GM12878 (cell line): ENCODE data around the gene POLR3A. TPM values are rescaled to one million over a fixed set of nuclear protein-coding genes. Genes with fewer than 3 reads are reported as not detected.

Experiments
- ATAC-seq: fragments of 200-7000 bp; cut with Tn5 transposase; 3 replicates; pipeline ENCODE4 v1.9.1; 2020; ENCODE audit warnings: mild to moderate bottlenecking, moderate library complexity
- BruUV-seq: library from RNA; stranded (reverse); fragments of 400-500 nt; replicated peaks from 2 replicates; lab custom pipeline; 2021; lab: Mats Ljungman, UMichigan
- CTCF ChIA-PET: fragments of 300-600 bp; sonication (Branson Sonifier 250); formaldehyde crosslinking; extraction: SDS; loops from one replicate; lab custom pipeline; 2021; ENCODE audit warnings: inconsistent platforms; lab: Yijun Ruan, JAX
- POLR2A ChIA-PET: fragments of 350-600 bp; formaldehyde crosslinking; extraction: SDS; loops from one replicate; lab custom pipeline; 2021; ENCODE audit warnings: inconsistent platforms; lab: Charles Lee
- RAD21 ChIA-PET: fragments of 300-600 bp; sonication (Branson Sonifier 250); formaldehyde crosslinking; loops from one replicate; lab custom pipeline; 2023; ENCODE audit warnings: antibody characterized with exemption; ENCODE audit not compliant: unreplicated experiment; lab: Charles Lee
- SMC1A ChIA-PET: fragments of 300-600 bp; sonication (Branson Sonifier 250); formaldehyde crosslinking; loops from one replicate; lab custom pipeline; 2023; ENCODE audit not compliant: unreplicated experiment, uncharacterized antibody; lab: Charles Lee
- DNase-seq: peaks from one replicate; pipeline ENCODE4 v3.0.0-alpha.2; 2011; ENCODE audit warnings: low read depth, low spot score
- FAIRE-seq: peaks from 3 replicates; lab custom pipeline; 2011; peaks lifted over from hg19 to GRCh38; lab: Jason Lieb, UNC
- H2AFZ ChIP-seq: 2 replicates; pipeline ENCODE4 v1.6.0; 2011; ENCODE audit warnings: low read depth, low read length, control low read depth; ENCODE audit not compliant: control insufficient read depth
- H3K27ac ChIP-seq: 2 replicates; pipeline ENCODE4 v1.5.1; 2011; ENCODE audit warnings: control low read depth; ENCODE audit not compliant: control insufficient read depth, insufficient read depth
- H3K27me3 ChIP-seq, 2 experiments: replicated peaks in 1 of 2; 2 replicates each; pipeline versions ENCODE4 v1.6.0 to v1.6.1; 2011; ENCODE audit warnings: low read length in 1 of 2; ENCODE audit not compliant: control insufficient read depth in 2 of 2, insufficient read depth in 2 of 2
- H3K36me3 ChIP-seq, 2 experiments: 2 replicates each; pipeline ENCODE4 v1.5.1; 2011; ENCODE audit warnings: low read length in 1 of 2; ENCODE audit not compliant: control insufficient read depth in 2 of 2, insufficient read depth in 2 of 2
- H3K4me1 ChIP-seq: 2 replicates; pipeline ENCODE4 v1.6.1; 2011; ENCODE audit warnings: mild to moderate bottlenecking, low read length, moderate library complexity, mixed read lengths; ENCODE audit not compliant: control insufficient read depth, insufficient read depth
- H3K4me2 ChIP-seq: 2 replicates; pipeline ENCODE4 v1.6.0; 2011; ENCODE audit warnings: control low read depth; ENCODE audit not compliant: control insufficient read depth, insufficient read depth
- H3K4me3 ChIP-seq: fragments of 200-600 bp; sonication (generic); 2 replicates; pipeline ENCODE4 v1.5.1; 2016
- H3K79me2 ChIP-seq: 2 replicates; pipeline ENCODE4 v1.6.0; 2011; ENCODE audit warnings: low read length; ENCODE audit not compliant: control insufficient read depth, insufficient read depth
- H3K9ac ChIP-seq: 2 replicates; pipeline ENCODE4 v1.8.0; 2011; ENCODE audit warnings: low read length, control low read depth, mixed read lengths; ENCODE audit not compliant: control insufficient read depth, insufficient read depth
- H3K9me3 ChIP-seq: replicated peaks from 3 replicates; pipeline ENCODE4 v1.5.1; 2011; ENCODE audit warnings: mild to moderate bottlenecking, low read length; ENCODE audit not compliant: control insufficient read depth, insufficient read depth
- H4K20me1 ChIP-seq: 2 replicates; pipeline ENCODE4 v1.6.0; 2011; ENCODE audit not compliant: control insufficient read depth, insufficient read depth
- CBX5 ChIP-seq: sonication (generic); IDR thresholded peaks from 2 replicates; pipeline ENCODE4 v1.6.1; 2016; ENCODE audit warnings: low read depth, moderate library complexity, mild to moderate bottlenecking, inconsistent platforms
- EP300 ChIP-seq, 2 experiments: fragments of 150-350 bp in 1 of 2; IDR thresholded peaks; 2 replicates each; pipeline ENCODE4 v1.6.1; 2011 to 2012; ENCODE audit warnings: low read depth in 2 of 2, low read length in 2 of 2, borderline replicate concordance in 1 of 2, improper control_type of control experiment in 1 of 2, inconsistent platforms in 1 of 2; ENCODE audit not compliant: control insufficient read depth in 1 of 2
- EZH2 ChIP-seq: IDR thresholded peaks from 2 replicates; pipeline ENCODE4 v1.6.1; 2012; ENCODE audit warnings: low read depth, mild to moderate bottlenecking, control low read depth, inconsistent platforms, low read length, borderline replicate concordance; ENCODE audit not compliant: control insufficient read depth
- MEF2A ChIP-seq: IDR thresholded peaks from 2 replicates; pipeline ENCODE4 v1.6.1; 2011; ENCODE audit warnings: low read depth, mild to moderate bottlenecking, low read length, moderate library complexity; ENCODE audit not compliant: insufficient read depth
- NFXL1 ChIP-seq: fragments of 450-650 bp; IDR thresholded peaks from 2 replicates; pipeline ENCODE4 v1.6.1; 2017; ENCODE audit warnings: antibody characterized with exemption, mild to moderate bottlenecking, borderline replicate concordance
- RBBP5 ChIP-seq: fragments of 200-600 bp; sonication (generic); conservative IDR thresholded peaks from 2 replicates; pipeline ENCODE4 v1.6.1; 2016
- SMAD1 ChIP-seq: fragments of 450-650 bp; IDR thresholded peaks from 2 replicates; pipeline ENCODE4 v1.6.1; 2018; ENCODE audit warnings: mild to moderate bottlenecking, low read depth; ENCODE audit not compliant: partially characterized antibody
- TAF1 ChIP-seq: IDR thresholded peaks from 2 replicates; pipeline ENCODE4 v1.6.1; 2011; ENCODE audit warnings: mild to moderate bottlenecking, low read depth, low read length, borderline replicate concordance
- TCF12 ChIP-seq: IDR thresholded peaks from 2 replicates; pipeline ENCODE4 v1.6.1; 2011; ENCODE audit warnings: low read depth, mild to moderate bottlenecking, low read length
- ZBED1 ChIP-seq: IDR thresholded peaks from 2 replicates; pipeline ENCODE4 v1.6.1; 2016; ENCODE audit warnings: borderline replicate concordance
- WGBS: methylation state at CpG from one replicate; pipeline ENCODE4 v1.1.6; 2016; ENCODE audit warnings: low lambda C conversion rate; ENCODE audit not compliant: insufficient replicate concordance, insufficient coverage; ENCODE audit errors: missing lambda C conversion rate; 5-methylcytosine and 5-hydroxymethylcytosine counted together
- in situ Hi-C: fragments of 300-500 bp; cut with MboI; formaldehyde crosslinking; loops from 9 replicates; pipeline ENCODE4 v1.14.3; 2018; ENCODE audit warnings: mixed read lengths
- intact Hi-C: fragments of 100-400 bp; cut with micrococcal nuclease; formaldehyde crosslinking; loops from one replicate; pipeline ENCODE4 v1.14.2; 2022; ENCODE audit not compliant: unreplicated experiment
- polyA plus RNA-seq, 11 experiments: library from polyadenylated mRNA; depleted of rRNA in 4 of 11; unstranded in 6 of 11; stranded (reverse) in 5 of 11; fragments of >200 nt; fragmentation: Nextera tagmentation in 4 of 11; fragmentation: Illumina TruSeq in 1 of 11; extraction: Ambion mirVana in 4 of 11; extraction: Trizol in 1 of 11; gene quantifications; 1 replicate in 1 of 11; 2 replicates in 10 of 11; pipeline versions ENCODE4 v1.2.1 to v1.2.3, GENCODE V29; 2011 to 2016; ENCODE audit warnings: inconsistent platforms in 2 of 11, missing spikeins in 2 of 11, low read depth in 1 of 11
- total RNA-seq, 4 experiments: library from RNA; depleted of rRNA in 3 of 4; stranded (reverse); fragments of >200 nt in 3 of 4; fragmentation: Illumina TruSeq in 1 of 4; extraction: Trizol in 1 of 4; gene quantifications; 2 replicates each; pipeline versions ENCODE4 v1.2.1 to v1.2.3, GENCODE V29; 2013 to 2021
- TF ChIP-seq, protein P1 (sequence below): fragments of 150-350 bp; IDR thresholded peaks from 2 replicates; pipeline ENCODE4 v1.6.1; 2016; ENCODE audit warnings: low read depth, low read length
- TF ChIP-seq, protein P2 (sequence below): fragments of 450-650 bp; IDR thresholded peaks from 2 replicates; pipeline ENCODE4 v1.6.1; 2017; ENCODE audit warnings: mild to moderate bottlenecking

POLR3A gene
- total and polyA plus RNA-seq, 10 of the 15 experiments (the other 5 are each of a cell fraction or from before 2014, with no cell fraction given): 5.4 to 20.4 (median 14.4) TPM

DNA sequence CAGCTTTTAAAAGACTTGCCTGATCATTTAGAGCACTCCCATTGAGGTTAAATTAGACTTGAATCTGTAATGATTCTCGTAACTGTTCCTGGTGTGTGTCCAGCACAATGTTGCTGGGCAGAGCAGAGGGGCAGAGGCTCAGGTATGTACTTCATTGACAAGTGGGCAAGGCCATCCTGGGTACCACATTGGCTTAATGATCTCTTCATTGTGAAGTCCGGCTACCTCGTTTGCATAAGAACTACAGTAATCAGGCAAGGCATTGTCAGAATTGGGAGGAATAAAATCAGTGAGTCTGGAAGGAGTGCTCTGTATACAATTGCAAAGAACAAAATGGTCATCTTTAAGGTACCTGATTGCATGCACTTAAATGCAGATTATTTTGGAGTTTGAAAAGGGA lies 10.4 kb upstream of the POLR3A start:
- in situ Hi-C loops: no loop called here
- CTCF ChIA-PET: interaction anchor here (0.7 to 1.4 kb wide), 2 partner anchors 23 to 263 kb away, joined by 3 to 4 read pairs; no protein-coding TSS in a partner anchor

DNA sequence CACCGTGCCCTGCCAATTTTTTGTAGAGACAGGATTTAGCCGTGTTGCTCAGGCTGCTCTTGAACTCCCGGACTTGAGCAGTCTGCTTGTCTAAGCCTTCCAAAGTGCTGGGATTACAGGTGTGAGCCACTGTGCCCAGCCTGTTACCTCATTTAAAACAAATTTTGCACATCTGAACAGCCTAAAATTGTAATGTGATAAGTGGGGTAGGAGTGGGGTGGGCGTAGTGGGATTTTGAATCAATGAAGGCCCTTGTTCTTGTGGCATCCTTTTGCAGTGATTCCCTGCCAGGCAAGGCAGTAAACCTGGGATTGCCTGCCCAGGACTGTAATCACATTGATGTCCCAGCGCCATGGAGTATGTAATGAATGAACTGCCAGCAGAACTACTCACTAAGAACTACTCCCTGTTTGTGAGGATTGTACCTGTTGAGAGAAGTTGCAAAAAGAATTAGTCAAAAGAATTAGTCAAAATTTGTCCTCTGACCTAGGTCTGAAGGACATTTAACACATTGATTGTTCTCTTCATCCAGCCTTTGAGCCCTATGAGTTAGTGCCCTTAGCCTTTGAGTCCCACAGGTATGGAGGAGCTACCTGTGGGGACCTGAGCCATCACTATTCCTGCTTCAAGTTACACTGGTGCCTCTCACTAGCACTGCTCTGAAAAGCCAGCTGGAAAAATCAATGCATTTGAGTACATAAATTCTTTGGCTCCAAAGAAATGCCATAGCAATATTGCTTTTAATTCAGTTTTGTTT lies 9.7 kb upstream of the POLR3A start:
- CTCF ChIA-PET: interaction anchor here (1.4 to 3.6 kb wide), 2 partner anchors 7 to 263 kb away, joined by 4 to 25 read pairs; no protein-coding TSS in a partner anchor
- no peak overlapping the region for H3K9ac ChIP-seq
- intact Hi-C loops: no loop called here
- peaks cover 62% of the 10 kb centered on the region for H3K79me2 ChIP-seq
- in situ Hi-C loops: no loop called here
- ATAC-seq (no peak), FAIRE-seq (no peak), DNase-seq (no peak)
- no peak overlapping the region for H3K27ac ChIP-seq
- no peaks in the 10 kb centered on the region for H3K9me3 ChIP-seq
- H4K20me1 ChIP-seq: peaks cover 30% of the 10 kb centered on the region
- SMC1A ChIA-PET: no interaction called here
- H3K27me3 ChIP-seq: no peaks in the 10 kb centered on the region
- 86% methylated on average over 5 of the region's 5 CpGs for WGBS
- H2AFZ ChIP-seq: no peak overlapping the region
- peak overlapping the region; percentile 15 for H3K4me2 ChIP-seq
- POLR2A ChIA-PET: no interaction called here
- H3K36me3 ChIP-seq: peaks cover 40 to 61% of the 10 kb centered on the region in 2 experiments
- RAD21 ChIA-PET: no interaction called here
- peaks cover 10% of the 10 kb centered on the region for H3K4me1 ChIP-seq
- BruUV-seq: no TSS peak
- H3K4me3 ChIP-seq: peak overlapping the region; percentile 18; the same call in 1 of the 2 replicates
- TF ChIP-seq TAF1 (no peak), ZBED1 (no peak), RBBP5 (no peak), CBX5 (no peak), MEF2A (no peak), NFXL1 (no peak)
- TF ChIP-seq, protein P1, sequence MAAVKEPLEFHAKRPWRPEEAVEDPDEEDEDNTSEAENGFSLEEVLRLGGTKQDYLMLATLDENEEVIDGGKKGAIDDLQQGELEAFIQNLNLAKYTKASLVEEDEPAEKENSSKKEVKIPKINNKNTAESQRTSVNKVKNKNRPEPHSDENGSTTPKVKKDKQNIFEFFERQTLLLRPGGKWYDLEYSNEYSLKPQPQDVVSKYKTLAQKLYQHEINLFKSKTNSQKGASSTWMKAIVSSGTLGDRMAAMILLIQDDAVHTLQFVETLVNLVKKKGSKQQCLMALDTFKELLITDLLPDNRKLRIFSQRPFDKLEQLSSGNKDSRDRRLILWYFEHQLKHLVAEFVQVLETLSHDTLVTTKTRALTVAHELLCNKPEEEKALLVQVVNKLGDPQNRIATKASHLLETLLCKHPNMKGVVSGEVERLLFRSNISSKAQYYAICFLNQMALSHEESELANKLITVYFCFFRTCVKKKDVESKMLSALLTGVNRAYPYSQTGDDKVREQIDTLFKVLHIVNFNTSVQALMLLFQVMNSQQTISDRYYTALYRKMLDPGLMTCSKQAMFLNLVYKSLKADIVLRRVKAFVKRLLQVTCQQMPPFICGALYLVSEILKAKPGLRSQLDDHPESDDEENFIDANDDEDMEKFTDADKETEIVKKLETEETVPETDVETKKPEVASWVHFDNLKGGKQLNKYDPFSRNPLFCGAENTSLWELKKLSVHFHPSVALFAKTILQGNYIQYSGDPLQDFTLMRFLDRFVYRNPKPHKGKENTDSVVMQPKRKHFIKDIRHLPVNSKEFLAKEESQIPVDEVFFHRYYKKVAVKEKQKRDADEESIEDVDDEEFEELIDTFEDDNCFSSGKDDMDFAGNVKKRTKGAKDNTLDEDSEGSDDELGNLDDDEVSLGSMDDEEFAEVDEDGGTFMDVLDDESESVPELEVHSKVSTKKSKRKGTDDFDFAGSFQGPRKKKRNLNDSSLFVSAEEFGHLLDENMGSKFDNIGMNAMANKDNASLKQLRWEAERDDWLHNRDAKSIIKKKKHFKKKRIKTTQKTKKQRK: no peak
- TF ChIP-seq, protein P2, sequence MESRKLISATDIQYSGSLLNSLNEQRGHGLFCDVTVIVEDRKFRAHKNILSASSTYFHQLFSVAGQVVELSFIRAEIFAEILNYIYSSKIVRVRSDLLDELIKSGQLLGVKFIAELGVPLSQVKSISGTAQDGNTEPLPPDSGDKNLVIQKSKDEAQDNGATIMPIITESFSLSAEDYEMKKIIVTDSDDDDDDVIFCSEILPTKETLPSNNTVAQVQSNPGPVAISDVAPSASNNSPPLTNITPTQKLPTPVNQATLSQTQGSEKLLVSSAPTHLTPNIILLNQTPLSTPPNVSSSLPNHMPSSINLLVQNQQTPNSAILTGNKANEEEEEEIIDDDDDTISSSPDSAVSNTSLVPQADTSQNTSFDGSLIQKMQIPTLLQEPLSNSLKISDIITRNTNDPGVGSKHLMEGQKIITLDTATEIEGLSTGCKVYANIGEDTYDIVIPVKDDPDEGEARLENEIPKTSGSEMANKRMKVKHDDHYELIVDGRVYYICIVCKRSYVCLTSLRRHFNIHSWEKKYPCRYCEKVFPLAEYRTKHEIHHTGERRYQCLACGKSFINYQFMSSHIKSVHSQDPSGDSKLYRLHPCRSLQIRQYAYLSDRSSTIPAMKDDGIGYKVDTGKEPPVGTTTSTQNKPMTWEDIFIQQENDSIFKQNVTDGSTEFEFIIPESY: no peak

More for the DNA sequence above, 10.4 kb upstream of the POLR3A start:
- Histone ChIP-seq H3K4me1 (peaks cover 16% of the 10 kb centered on the region), H3K79me2 (peaks cover 55% of the 10 kb centered on the region), H3K4me3 (0 out of 2 replicates have a peak overlapping the region, but pooled peaks have one; percentile 33), H2AFZ (no peak overlapping the region), H3K27ac (no peak overlapping the region), H3K9me3 (no peaks in the 10 kb centered on the region), H3K9ac (no peak overlapping the region), H3K4me2 (peak overlapping the region; percentile 59; the same call in 1 of the 2 replicates), H3K36me3 (peaks cover 40 to 61% of the 10 kb centered on the region in 2 experiments), H3K27me3 (no peaks in the 10 kb centered on the region), H4K20me1 (peaks cover 30% of the 10 kb centered on the region)
- SMC1A ChIA-PET: no interaction called here
- BruUV-seq: no TSS peak
- TF ChIP-seq SMAD1: no peak
- no peak for TF ChIP-seq EP300 (IDR thresholded peaks at IDR 0.05; ENCODE audit: borderline replicate concordance in 1 of 2, control insufficient read depth in 1 of 2, low read depth in 2 of 2, low read length in 2 of 2)
- TF ChIP-seq EZH2: no peak
- TF ChIP-seq TCF12: no peak
- TF ChIP-seq MEF2A: no peak
- intact Hi-C loops: no loop called here
- POLR2A ChIA-PET: no interaction called here
- FAIRE-seq (no peak), DNase-seq (no peak), ATAC-seq (no peak)
- 80% methylated on average over 3 of the region's 3 CpGs for WGBS
- RAD21 ChIA-PET: interaction anchor here (0.6 kb wide), 1 partner anchor 10 kb away, joined by 3 read pairs; no protein-coding TSS in a partner anchor
